Activated T-cell treated with anti-CD3 and anti-CD28 coated beads, Interleukin-2, amount 50 U/mL, for 4 hours (primary cell): ENCODE results near the gene FAM151A. TPM values are rescaled to one million over a fixed set of nuclear protein-coding genes. Genes with fewer than 3 reads are reported as not detected.

Source experiments
- ATAC-seq, 2 donors: fragments of 200-7000 bp; cut with Tn5 transposase; one replicate each; pipeline ENCODE4 v1.10.0; 2021
- DNase-seq: peaks from one replicate; pipeline ENCODE4 v3.0.0-alpha.2; 2020
- H3K27me3 Mint-ChIP-seq: one replicate; pipeline ENCODE4 v1.8.0; 2021; ENCODE audit warnings: low read depth, mixed read lengths
- H3K36me3 Mint-ChIP-seq: one replicate; pipeline ENCODE4 v1.8.0; 2022; ENCODE audit warnings: mixed read lengths; ENCODE audit not compliant: insufficient read depth
- H3K4me1 Mint-ChIP-seq: one replicate; pipeline ENCODE4 v1.8.0; 2021; ENCODE audit warnings: low read depth, mixed read lengths
- H3K4me3 Mint-ChIP-seq: one replicate; pipeline ENCODE4 v1.8.0; 2021; ENCODE audit warnings: mild to moderate bottlenecking, moderate library complexity, mixed read lengths
- H3K9me3 Mint-ChIP-seq: one replicate; pipeline ENCODE4 v1.8.0; 2021; ENCODE audit warnings: mixed read lengths
- total RNA-seq, 3 donors: library from RNA; stranded (reverse); gene quantifications; one replicate each; pipeline ENCODE4 v1.2.1, GENCODE V29; 2021

The FAM151A gene
- total RNA-seq, 3 donors from 2014 or later, result not detected

DNA sequence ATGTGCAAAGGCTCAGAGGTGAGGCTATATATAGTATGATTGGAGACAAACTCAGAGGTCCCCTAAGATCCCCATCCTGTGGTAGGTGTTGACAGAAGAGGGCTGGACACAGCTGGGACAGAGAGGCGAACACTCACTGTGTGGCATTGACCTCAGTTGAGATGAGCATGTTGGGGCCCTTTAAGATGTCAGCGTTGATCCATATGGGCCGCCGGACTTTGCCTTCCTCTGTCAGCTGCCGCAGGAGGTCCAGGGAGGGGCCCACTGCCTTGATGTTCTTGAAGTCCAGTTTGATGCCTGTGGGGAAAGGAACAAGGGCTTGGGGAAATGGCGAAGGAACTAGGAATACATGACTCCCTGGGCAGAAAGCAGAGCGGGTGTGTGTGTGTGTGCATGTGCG is 8.8 kb downstream of the FAM151A start:
- no peak overlapping the region for H3K4me3 Mint-ChIP-seq

DNA sequence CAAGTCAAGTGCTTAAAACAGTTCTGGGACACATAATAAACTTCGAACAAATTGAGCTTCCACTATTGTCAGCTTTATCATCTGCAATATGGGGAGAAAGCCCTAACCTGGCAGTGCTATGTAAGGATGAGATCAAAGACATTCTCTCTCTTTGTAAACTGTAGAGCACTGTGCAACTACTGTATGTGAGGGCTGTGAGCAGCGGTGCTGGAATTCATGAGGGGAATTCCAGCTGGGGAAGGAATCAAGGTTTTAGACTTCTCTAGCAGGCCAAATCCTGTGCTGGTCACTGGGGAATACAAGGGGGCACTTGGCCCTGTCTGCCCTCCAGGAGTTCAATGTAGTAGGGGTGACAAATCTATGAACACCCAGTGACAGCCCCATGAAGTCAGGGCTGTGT is 9.3 kb downstream of the FAM151A start:
- DNase-seq (no peak), ATAC-seq (no peak)
- no peaks in the 10 kb centered on the region for H3K4me1 Mint-ChIP-seq
- H3K9me3 Mint-ChIP-seq, result no peaks in the 10 kb centered on the region
- H3K27me3 Mint-ChIP-seq, result peaks cover 4% of the 10 kb centered on the region
- H3K36me3 Mint-ChIP-seq, result no peaks in the 10 kb centered on the region
- H3K4me3 Mint-ChIP-seq, result no peak overlapping the region

More for the DNA sequence above, 8.8 kb downstream of the FAM151A start:
- peaks cover 4% of the 10 kb centered on the region for H3K27me3 Mint-ChIP-seq
- no peak for DNase-seq
- H3K36me3 Mint-ChIP-seq, result no peaks in the 10 kb centered on the region
- no peak for ATAC-seq
- no peaks in the 10 kb centered on the region for H3K9me3 Mint-ChIP-seq
- no peaks in the 10 kb centered on the region for H3K4me1 Mint-ChIP-seq

DNA sequence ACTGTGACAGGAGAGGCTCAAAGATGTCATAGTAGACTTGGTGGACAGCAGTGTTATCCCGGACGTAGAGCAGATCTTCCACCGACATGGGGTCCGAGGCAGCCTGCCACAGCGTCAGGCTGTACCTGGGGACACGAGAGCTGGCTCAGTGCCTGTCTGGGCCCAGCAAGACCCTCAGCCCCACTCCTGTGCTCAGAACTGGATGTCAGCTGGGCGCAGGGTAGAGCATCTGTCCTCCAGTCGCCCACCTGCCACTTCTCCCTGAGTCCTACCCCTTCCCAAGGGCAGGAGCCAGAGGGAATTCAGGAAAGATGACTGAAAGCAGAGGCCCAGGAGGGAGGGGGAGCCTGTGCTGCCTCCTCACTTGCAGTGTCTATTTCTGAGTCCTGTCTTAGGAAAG is 11.7 kb downstream of the FAM151A start:
- H3K36me3 Mint-ChIP-seq, result no peaks in the 10 kb centered on the region
- DNase-seq, result no peak
- no peak overlapping the region for H3K4me3 Mint-ChIP-seq
- no peaks in the 10 kb centered on the region for H3K9me3 Mint-ChIP-seq
- H3K4me1 Mint-ChIP-seq, result no peaks in the 10 kb centered on the region
- ATAC-seq, result no peak
- H3K27me3 Mint-ChIP-seq, result peaks cover 4% of the 10 kb centered on the region

DNA sequence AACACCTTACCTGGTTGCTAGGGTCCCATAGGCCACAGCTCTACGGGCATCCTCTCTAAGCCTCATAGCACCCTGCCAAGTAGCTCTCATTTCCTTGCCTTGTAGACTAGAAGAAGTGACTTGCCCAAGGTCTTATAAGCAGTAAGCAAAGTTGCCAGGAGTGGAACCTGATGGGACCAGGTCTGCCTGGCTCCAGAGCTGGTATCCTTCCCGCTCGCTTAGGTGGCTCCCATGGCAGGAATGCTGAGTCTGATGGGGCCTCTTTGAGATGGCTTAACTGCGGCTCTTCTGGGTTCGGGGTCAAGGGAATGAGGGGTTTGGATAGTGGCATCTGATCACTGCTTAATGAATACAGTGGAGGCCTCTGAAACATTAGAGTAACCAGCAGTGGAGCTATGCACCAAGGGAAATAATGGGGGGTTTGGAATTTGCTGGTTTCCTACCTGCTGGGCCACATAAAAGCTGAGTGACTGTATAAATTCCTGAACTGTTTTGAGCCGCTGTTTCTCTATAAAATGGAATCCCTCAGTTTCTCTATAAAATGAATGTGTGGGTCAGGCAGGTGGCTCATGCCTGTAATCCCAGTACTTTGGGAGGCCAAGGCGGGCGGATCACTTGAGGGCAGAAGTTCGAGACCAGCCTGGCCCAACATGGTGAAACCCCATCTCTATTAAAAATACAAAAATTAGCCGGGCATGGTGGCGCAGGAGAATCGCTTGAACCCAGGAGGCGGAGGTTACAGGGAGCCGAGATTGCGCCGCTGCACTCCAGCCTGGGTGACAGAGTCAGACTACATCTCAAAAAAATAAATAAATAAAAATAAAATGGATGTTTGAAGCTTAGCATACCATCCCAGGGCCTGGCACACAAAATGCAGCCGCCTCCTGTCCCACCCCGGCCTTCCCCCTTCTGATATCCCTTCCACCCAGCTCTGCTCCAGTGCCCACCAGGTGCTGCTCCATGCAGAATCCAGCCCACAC is 12.4 kb downstream of the FAM151A start:
- no peak for DNase-seq
- no peak for ATAC-seq
- no peaks in the 10 kb centered on the region for H3K9me3 Mint-ChIP-seq
- no peaks in the 10 kb centered on the region for H3K36me3 Mint-ChIP-seq
- H3K27me3 Mint-ChIP-seq, result peaks cover 2% of the 10 kb centered on the region
- H3K4me3 Mint-ChIP-seq, result no peak overlapping the region
- no peaks in the 10 kb centered on the region for H3K4me1 Mint-ChIP-seq

DNA sequence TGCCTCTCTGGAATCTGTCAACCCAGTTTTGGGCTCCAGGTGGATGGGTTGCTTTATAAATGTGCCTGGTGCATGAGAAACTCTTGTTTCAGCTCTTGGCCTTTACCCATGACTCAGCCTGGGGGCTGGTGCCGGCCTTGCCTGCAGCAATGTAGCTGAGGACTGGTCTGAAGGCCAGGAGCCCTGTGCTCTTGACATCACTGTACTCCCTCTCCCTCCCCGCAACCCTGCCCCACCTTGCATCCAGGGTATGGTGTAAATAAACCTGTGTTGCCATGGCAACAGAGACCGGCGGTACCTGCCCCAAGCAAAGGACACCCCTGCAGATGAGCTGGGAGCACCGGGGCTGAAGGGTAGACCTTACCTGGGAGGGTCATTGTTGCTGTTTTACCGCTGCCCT is 13.3 kb downstream of the FAM151A start:
- DNase-seq (no peak), ATAC-seq (no peak)
- Mint-ChIP-seq H3K4me1 (peaks cover 3% of the 10 kb centered on the region), H3K27me3 (no peaks in the 10 kb centered on the region), H3K9me3 (no peaks in the 10 kb centered on the region), H3K4me3 (no peak overlapping the region), H3K36me3 (no peaks in the 10 kb centered on the region)

DNA sequence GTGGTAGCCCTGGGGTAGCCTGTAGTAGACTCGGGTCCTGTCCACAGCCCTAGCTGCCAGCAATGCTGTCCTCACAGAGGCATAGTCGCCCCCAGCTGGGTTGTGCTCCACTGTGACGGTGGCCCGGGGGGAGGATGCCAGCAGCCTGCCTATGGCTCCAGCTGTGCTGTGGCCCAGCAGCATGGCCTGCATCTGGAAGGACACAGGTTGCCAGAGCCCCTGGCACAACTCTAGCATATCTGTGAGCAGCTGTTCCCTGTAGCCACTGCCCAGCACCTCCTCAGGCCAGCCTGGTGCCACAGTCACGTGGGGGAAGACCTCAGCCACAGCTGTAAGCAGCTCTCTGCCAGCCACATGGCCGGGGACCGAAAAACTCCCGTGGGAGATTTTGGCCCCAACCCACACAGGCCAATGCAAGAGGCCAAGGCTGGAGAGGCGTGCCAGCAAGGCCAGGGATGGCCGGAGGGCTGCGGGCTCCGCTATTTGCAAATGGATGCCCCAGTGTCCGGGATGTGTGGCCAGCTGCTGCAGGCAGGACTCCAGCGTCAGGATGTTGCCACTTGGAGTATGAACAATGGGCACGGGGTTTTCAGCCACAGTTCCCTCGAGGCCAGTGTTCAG is 13.9 kb downstream of the FAM151A start:
- H3K9me3 Mint-ChIP-seq, result no peaks in the 10 kb centered on the region
- no peaks in the 10 kb centered on the region for H3K27me3 Mint-ChIP-seq
- DNase-seq, result no peak
- no peak overlapping the region for H3K4me3 Mint-ChIP-seq
- no peaks in the 10 kb centered on the region for H3K36me3 Mint-ChIP-seq
- H3K4me1 Mint-ChIP-seq, result peaks cover 9% of the 10 kb centered on the region
- no peak for ATAC-seq

DNA sequence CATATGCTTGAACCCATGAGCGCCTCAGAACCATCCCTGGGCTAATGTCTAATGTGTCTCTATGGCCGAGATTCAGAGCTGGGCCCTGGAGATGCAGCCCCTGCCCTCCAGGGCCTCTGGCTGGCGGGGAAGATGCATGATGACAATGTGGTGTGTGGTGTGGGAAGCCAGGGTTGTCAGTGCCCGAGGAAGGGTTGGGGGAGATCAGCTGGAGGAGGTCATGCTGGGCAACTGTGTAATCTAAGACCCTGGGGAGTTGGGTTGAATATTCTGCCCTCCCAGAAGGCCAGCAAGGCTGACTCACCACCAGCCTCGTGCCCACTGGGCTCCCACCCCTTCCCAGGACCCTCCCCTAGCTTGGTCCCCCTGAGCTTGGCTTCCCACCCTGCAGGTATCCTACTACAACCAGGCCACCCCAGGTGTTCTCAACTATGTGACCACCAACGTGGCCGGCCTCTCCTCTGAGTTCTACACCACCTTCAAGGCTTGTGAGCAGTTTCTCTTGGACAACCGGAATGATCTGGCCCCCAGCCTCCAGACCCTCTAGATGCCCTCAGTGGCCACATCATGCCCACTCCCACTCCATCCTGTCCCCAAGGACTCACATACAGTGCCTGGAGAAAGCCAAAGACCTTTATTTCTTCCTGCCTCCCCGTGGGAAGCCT is 14.6 kb downstream of the FAM151A start:
- no peaks in the 10 kb centered on the region for H3K9me3 Mint-ChIP-seq
- ATAC-seq, result no peak

DNA sequence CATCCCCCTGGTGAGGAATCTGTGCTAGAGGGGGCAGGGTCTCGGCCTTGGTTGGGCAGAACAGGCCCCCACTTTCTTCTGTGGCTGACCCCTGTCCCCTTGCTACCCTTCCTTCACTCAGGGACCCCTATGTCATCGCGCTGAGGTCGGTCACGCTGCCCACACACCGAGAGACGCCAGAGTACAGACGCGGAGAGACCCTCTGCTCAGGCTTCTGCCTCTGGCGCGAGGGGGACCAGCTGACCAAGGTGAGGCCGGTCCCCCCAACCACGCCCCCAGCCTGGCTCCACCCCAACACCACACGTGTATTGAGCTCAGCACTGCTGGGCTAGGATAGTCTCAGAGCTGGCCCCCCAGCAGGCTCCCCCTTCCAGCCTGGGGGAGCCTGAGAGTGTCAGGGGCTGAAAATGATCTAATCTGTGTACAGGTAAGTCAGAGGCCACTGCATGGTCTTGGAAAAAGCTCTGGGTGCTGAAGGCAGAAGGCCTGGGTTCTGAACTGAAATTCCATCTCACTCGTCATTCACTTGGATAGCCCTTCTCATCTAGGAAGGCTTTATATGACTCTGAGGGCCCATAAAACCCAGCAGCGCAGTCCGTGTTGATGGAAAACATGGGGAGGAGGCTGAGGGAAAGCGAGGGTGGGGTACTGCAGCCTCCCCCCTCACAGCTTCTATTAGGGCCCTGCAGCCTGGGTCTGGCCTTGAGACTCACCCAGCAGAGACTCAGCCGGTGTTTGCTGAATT is 15.3 kb downstream of the FAM151A start:
- no peaks in the 10 kb centered on the region for H3K9me3 Mint-ChIP-seq
- ATAC-seq, result no peak
- H3K27me3 Mint-ChIP-seq, result no peaks in the 10 kb centered on the region
- H3K36me3 Mint-ChIP-seq, result no peaks in the 10 kb centered on the region
- no peak overlapping the region for H3K4me3 Mint-ChIP-seq
- DNase-seq, result no peak
- peaks cover 13% of the 10 kb centered on the region for H3K4me1 Mint-ChIP-seq

More for the DNA sequence above, 14.6 kb downstream of the FAM151A start:
- H3K27me3 Mint-ChIP-seq, result no peaks in the 10 kb centered on the region
- DNase-seq, result no peak
- H3K36me3 Mint-ChIP-seq, result no peaks in the 10 kb centered on the region
- H3K4me1 Mint-ChIP-seq, result peaks cover 13% of the 10 kb centered on the region
- no peak overlapping the region for H3K4me3 Mint-ChIP-seq

DNA sequence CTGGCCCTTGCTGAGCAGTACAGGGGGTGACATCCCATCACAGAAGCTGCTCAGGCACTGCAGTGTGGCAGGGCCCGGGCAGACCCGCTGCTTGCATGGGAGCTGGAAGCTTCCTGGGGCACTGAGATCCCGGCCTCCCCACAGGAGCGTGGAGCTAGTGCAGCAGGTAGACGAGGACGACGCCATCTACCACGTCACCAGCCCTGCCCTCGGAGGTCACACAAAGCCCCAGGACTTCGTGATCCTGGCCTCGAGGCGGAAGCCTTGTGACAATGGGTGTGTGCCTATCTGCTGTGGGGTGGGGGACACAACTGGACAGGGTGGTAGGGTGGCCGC is 16.4 kb downstream of the FAM151A start:
- DNase-seq (no peak), ATAC-seq (no peak)
- Mint-ChIP-seq H3K4me3 (no peak overlapping the region), H3K4me1 (peaks cover 13% of the 10 kb centered on the region), H3K9me3 (no peaks in the 10 kb centered on the region), H3K27me3 (no peaks in the 10 kb centered on the region), H3K36me3 (no peaks in the 10 kb centered on the region)

DNA sequence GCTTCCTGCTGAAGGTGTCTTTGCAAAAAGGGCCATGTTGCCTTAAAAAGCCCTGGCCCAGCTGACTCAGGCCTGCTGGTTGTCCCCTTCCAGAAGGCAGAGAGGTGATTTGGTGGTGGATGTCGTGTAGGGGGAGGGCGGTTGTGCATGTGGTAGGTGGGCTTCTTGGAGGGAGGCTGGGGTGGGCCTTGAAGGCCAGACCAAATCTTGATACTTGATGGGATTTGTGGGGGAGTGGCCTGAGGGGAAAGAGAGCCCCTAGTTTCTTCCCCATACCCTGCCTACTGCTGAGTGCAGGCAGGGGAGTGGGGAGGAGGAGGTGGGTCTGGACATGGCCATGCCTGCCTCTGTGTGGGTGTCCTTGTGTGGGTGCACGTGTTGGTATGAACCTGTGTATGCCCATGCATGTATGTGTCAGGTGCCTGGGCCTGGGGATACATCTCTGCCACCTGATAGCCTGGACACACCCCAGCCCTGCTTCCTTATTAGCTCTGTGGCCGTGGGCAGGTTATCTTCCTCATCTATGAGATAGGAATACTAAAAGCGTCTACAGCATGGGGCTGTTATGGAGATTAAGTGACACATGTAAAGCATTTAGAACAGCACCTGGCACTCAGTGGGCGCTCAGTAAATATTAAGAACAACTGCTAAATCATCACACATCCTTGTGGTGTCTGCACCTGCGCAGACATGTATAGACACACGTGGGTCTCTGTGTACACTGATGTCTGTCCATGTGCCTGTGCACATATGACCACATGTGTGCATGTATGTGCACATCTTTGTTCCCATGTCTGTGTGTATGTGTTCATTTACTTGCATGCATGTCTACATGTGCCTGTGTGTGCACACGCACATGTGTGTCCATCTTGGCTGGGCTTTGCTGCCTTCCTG is 17.0 kb downstream of the FAM151A start:
- Mint-ChIP-seq H3K36me3 (no peaks in the 10 kb centered on the region), H3K27me3 (no peaks in the 10 kb centered on the region), H3K4me1 (peaks cover 13% of the 10 kb centered on the region), H3K4me3 (no peak overlapping the region), H3K9me3 (no peaks in the 10 kb centered on the region)
- DNase-seq (no peak), ATAC-seq (no peak)

DNA sequence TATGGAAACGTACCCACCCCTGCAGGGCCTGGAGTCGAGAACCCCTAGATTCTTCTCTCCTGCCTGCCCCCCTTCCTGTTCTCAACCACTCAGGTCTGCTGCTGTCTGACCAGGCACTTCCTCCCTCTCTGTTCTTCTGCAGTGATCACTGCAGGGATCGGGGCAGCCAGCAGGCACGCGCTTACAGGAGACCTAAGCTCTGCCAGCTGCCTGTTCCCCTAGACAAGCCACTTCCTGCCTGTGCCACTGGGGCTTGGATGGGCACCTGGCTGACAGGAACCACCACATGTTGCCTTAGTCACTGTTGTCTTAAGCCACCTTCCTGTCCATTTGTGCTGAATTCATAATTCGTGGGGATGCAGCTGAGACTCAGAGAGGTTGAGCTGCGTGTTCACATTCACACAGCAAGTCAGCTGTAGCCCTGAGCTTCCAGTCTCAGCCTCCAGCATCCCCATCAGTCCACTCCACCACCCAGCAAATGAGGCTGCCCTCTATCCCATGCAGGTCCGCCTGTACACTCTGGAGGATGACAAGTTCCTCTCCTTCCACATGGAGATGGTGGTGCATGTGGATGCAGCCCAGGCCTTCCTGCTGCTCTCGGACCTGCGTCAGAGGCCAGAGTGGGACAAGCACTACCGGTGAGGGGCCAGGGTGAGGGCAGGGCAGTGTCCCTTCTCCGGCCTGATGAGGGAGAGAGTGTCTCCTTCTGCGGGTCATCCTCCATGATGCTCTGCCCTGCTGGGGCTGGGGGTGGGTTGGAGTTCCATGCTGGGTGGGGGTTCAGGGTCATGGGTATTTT is 18.6 kb downstream of the FAM151A start:
- Mint-ChIP-seq H3K4me1 (peaks cover 13% of the 10 kb centered on the region), H3K36me3 (no peaks in the 10 kb centered on the region), H3K4me3 (peak overlapping the region; percentile 2), H3K27me3 (no peaks in the 10 kb centered on the region), H3K9me3 (no peaks in the 10 kb centered on the region)
- ATAC-seq (peak; percentile 49 to 68), DNase-seq (no peak)

DNA sequence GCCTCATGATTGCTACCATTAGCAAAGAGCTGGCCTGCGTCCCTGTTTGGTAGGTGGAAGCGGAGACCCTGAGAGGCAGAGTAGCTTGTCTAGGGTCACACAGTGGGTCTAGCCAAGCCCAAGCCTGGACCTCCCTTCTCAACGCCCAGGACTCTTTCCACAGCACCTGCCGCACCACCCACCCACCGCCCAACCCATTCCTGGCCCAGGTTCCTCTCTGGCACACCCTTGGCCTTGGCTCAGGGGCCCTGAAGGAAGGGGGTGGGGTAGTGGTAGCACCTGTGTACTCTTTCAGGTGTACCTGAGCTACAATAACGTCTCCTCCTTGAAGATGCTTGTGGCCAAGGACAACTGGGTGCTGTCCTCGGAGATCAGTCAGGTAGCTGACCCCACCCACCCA is 19.3 kb downstream of the FAM151A start:
- ATAC-seq, result no peak
- no peaks in the 10 kb centered on the region for H3K27me3 Mint-ChIP-seq

DNA sequence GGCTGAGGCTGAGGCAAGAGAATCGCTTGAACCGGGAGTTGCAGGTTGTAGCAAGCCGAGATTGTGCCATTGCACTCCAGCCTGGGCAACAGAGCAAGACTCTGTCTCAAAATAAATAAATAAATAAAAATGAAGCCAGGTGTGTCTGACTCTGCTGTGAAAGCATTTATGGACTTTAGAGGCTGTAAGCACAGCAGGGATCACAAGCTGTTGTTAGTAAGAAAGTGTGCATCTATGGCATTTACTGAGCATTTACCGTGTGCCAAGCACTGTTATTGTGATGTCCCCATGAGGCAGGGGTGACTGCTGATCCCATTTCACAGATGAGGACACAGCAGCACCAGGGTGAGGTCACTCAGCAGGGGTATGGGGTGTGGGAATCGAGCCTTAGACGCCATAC is 20.1 kb downstream of the FAM151A start:
- Mint-ChIP-seq H3K36me3 (no peaks in the 10 kb centered on the region), H3K27me3 (no peaks in the 10 kb centered on the region), H3K9me3 (no peaks in the 10 kb centered on the region), H3K4me1 (peaks cover 13% of the 10 kb centered on the region), H3K4me3 (no peak overlapping the region)
- DNase-seq, result no peak
- no peak for ATAC-seq

More for the DNA sequence above, 19.3 kb downstream of the FAM151A start:
- no peak overlapping the region for H3K4me3 Mint-ChIP-seq
- DNase-seq, result no peak
- H3K4me1 Mint-ChIP-seq, result peaks cover 13% of the 10 kb centered on the region
- no peaks in the 10 kb centered on the region for H3K9me3 Mint-ChIP-seq
- H3K36me3 Mint-ChIP-seq, result no peaks in the 10 kb centered on the region
